ENCODE results near the gene BOK.
"Not testable (repeated sequence)": the region's sequence is repeated elsewhere in the genome, so short reads cannot be mapped to it uniquely, and the experiment has no call there.

Gene BOK

GRCh38 chr2:241559323-241560161 lies 997 bp downstream of the BOK start:
- DNase-seq: no peak

- DNase-seq: no peak
Observed at GRCh38 chr2:241560162-241560882, 1.8 kb downstream of the BOK start.

GRCh38 chr2:241560883-241561474 lies 2.4 kb downstream of the BOK start:
- no peak for DNase-seq

GRCh38 chr2:241561832-241562231 lies 3.3 kb downstream of the BOK start:
- DNase-seq: no peak

GRCh38 chr2:241562269-241562891 lies 3.8 kb downstream of the BOK start:
- DNase-seq: no peak

GRCh38 chr2:241563031-241563507 lies 4.5 kb downstream of the BOK start:
- no peak for DNase-seq

GRCh38 chr2:241563571-241563980 lies 5.0 kb downstream of the BOK start:
- no peak for DNase-seq

- no peak for DNase-seq
Observed at GRCh38 chr2:241563981-241564595, 5.5 kb downstream of the BOK start.

GRCh38 chr2:241564596-241565410 lies 6.3 kb downstream of the BOK start:
- DNase-seq: no peak

- DNase-seq: no peak
Observed at GRCh38 chr2:241565411-241565810, 6.9 kb downstream of the BOK start.

GRCh38 chr2:241566021-241566420 lies 7.5 kb downstream of the BOK start:
- DNase-seq: not testable (repeated sequence)

- DNase-seq: no peak
Observed at GRCh38 chr2:241566468-241566867, 7.9 kb downstream of the BOK start.

GRCh38 chr2:241567266-241567665 lies 8.7 kb downstream of the BOK start:
- not testable (repeated sequence) for DNase-seq

- DNase-seq: no peak
Observed at GRCh38 chr2:241567776-241568175, 9.2 kb downstream of the BOK start.

GRCh38 chr2:241568726-241569125 lies 10.2 kb downstream of the BOK start:
- no peak for DNase-seq

- no peak for DNase-seq
Observed at GRCh38 chr2:241569831-241570281, 11.3 kb downstream of the BOK start.

GRCh38 chr2:241570961-241571581 lies 12.5 kb downstream of the BOK start:
- no peak for DNase-seq

GRCh38 chr2:241571821-241572620 lies 13.5 kb downstream of the BOK start:
- no peak for DNase-seq

- DNase-seq: not testable (repeated sequence)
Observed at GRCh38 chr2:241572915-241573651, 14.5 kb downstream of the BOK start.

- DNase-seq: no peak
Observed at GRCh38 chr2:241573741-241574140, 15.2 kb downstream of the BOK start.

Data from activated T-cell treated with anti-CD3 and anti-CD28 coated beads for 4 hours (primary cell).